ENCODE measurements around the gene TSPAN4. TPM values are rescaled to one million over a fixed set of nuclear protein-coding genes. Genes with fewer than 3 reads are reported as not detected.

TSPAN4 gene
- total RNA-seq, 1 experiment from 2014 or later: 43.6 TPM

DNA sequence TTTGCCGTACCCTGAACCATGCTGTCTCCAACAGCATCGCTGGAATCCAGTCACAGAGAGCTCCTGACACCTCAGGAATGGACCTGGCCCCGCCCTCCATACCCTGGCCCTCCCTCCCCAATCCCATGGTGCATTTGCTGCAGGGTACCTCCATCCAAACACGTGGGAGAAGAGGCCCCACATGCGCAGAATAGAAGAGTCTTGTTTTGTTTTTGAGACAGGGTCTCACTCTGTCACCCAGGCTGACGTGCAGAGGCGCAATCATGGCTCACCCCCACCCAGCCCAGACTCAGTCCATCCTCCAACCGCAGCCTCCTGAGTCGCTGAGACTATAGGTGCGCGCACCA lies 26.2 kb upstream of the TSPAN4 start:
- CTCF ChIA-PET: no interaction called here
- no peak overlapping the region for H3K27ac ChIP-seq
- H3K4me2 ChIP-seq: no peak overlapping the region
- TF ChIP-seq EZH2 (IDR thresholded peaks at IDR 0.05; ENCODE audit: low read depth): no peak
- TF ChIP-seq CTCF (conservative IDR thresholded peaks at IDR 0.05): no peak
- H3K4me3 ChIP-seq: no peak overlapping the region
- H4K20me1 ChIP-seq (ENCODE audit: insufficient read depth): peaks cover 18% of the 10 kb centered on the region
- no peaks in the 10 kb centered on the region for H3K9me2 ChIP-seq (ENCODE audit: insufficient read depth)
- H3K4me1 ChIP-seq (replicated peaks; ENCODE audit: insufficient read depth): peaks cover 15% of the 10 kb centered on the region
- H3F3A ChIP-seq (ENCODE audit: insufficient read depth, low read depth): peaks cover 50% of the 10 kb centered on the region; the same call in 1 of the 2 replicates
- BruUV-seq (replicated peaks): no TSS peak
- peaks cover 24% of the 10 kb centered on the region for H3K79me2 ChIP-seq (ENCODE audit: low read depth)
- DNase-seq: no peak
- no peaks in the 10 kb centered on the region for H3K27me3 ChIP-seq (ENCODE audit: insufficient read depth, low read depth)
- H3K36me3 ChIP-seq (ENCODE audit: low read depth): peaks cover 13% of the 10 kb centered on the region
- intact Hi-C loops (cut with micrococcal nuclease; ENCODE audit: unreplicated experiment): no loop called here
- no peak overlapping the region for H2AFZ ChIP-seq
- no peaks in the 10 kb centered on the region for H3K9me3 ChIP-seq (ENCODE audit: insufficient read depth, low read depth)
- POLR2A ChIA-PET (ENCODE audit: unreplicated experiment): no interaction called here

- Histone ChIP-seq H3K4me1 (replicated peaks; ENCODE audit: insufficient read depth) (peaks cover 12% of the 10 kb centered on the region), H3K4me2 (peak within 1 kb of the TSS; percentile 90), H3K9me2 (ENCODE audit: insufficient read depth) (no peaks in the 10 kb centered on the region), H3K36me3 (ENCODE audit: low read depth) (no peaks in the 10 kb centered on the region), H3K27ac (peak within 1 kb of the TSS; percentile 87), H2AFZ (0 out of 2 replicates have a peak within 1 kb of the TSS, but pooled peaks have one; percentile 58), H4K20me1 (ENCODE audit: insufficient read depth) (peaks cover 26% of the 10 kb centered on the region), H3K27me3 (ENCODE audit: insufficient read depth, low read depth) (no peaks in the 10 kb centered on the region), H3K4me3 (peak within 1 kb of the TSS; percentile 84), H3F3A (ENCODE audit: insufficient read depth, low read depth) (peaks cover 32% of the 10 kb centered on the region; the same call in 1 of the 2 replicates), H3K79me2 (ENCODE audit: low read depth) (peaks cover 19% of the 10 kb centered on the region), H3K9me3 (ENCODE audit: insufficient read depth, low read depth) (no peaks in the 10 kb centered on the region)
- ChIA-PET CTCF (interaction anchor here (0.7 kb wide), 1 partner anchor 1376 kb away, joined by 10 read pairs; no protein-coding TSS in a partner anchor), POLR2A (ENCODE audit: unreplicated experiment) (interaction anchor here (0.6 to 1.6 kb wide), 8 partner anchors 14 to 741 kb away, joined by 3 to 17 read pairs (median 5); partner anchors contain the start of gene PIDD1)
- peak; percentile 73 to 79 for DNase-seq
- intact Hi-C loops (cut with micrococcal nuclease; ENCODE audit: unreplicated experiment): loop anchor here (2.0 kb wide), 1 partner anchor 16 kb away; no protein-coding TSS in a partner anchor
- BruUV-seq (replicated peaks): TSS peak; percentile 83
- TF ChIP-seq CTCF (conservative IDR thresholded peaks at IDR 0.05) (no peak), EZH2 (IDR thresholded peaks at IDR 0.05; ENCODE audit: low read depth) (no peak)
Measured at GRCh38 chr11:818396-819128, 24.1 kb upstream of the TSPAN4 start, which contains the start of gene PNPLA2. TSS of gene PNPLA2 (plus strand) at chr11:818914. CDS start at chr11:819719, 805 bp downstream.

DNA sequence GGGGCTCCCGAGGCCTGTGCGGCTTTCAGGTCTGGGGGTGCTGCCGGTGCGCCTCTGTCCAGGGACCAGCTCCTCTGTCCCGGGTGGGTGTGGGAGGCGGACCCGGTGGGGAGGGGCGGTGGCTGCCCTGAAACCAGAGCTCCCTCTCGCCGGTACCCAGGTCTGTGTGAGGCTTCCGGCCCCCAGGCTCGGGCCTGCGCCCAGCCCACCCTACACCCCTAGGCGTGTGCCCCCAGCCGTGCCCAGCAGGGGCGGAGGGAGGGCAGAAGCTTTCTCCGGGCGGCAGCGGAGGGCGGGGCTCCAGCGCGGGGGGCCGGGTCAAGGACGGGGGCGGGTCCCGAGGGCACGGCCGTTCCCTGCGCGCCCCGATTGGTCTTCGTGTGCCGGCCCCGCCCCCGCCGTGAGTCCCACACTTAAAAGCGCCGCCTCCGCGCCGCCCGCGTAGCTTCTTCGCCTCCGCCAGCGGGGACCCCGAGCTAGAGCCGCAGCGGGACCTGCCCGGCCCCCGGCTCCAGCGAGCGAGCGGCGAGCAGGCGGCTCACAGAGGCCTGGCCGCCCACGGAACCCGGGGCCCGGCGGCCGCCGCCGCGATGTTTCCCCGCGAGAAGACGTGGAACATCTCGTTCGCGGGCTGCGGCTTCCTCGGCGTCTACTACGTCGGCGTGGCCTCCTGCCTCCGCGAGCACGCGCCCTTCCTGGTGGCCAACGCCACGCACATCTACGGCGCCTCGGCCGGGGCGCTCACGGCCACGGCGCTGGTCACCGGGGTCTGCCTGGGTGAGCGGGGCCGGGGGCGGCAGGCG lies 23.3 kb upstream of the TSPAN4 start:
- CTCF ChIA-PET: interaction anchor here (0.7 kb wide), 1 partner anchor 13 kb away, joined by 4 read pairs; no protein-coding TSS in a partner anchor
- Histone ChIP-seq H3K27me3 (ENCODE audit: insufficient read depth, low read depth) (no peaks in the 10 kb centered on the region), H3K9me2 (ENCODE audit: insufficient read depth) (no peaks in the 10 kb centered on the region), H3F3A (ENCODE audit: insufficient read depth, low read depth) (peaks cover 27% of the 10 kb centered on the region; the same call in 1 of the 2 replicates), H4K20me1 (ENCODE audit: insufficient read depth) (peaks cover 26% of the 10 kb centered on the region), H2AFZ (0 out of 2 replicates have a peak overlapping the region, but pooled peaks have one; percentile 58), H3K79me2 (ENCODE audit: low read depth) (peaks cover 19% of the 10 kb centered on the region), H3K9me3 (ENCODE audit: insufficient read depth, low read depth) (no peaks in the 10 kb centered on the region), H3K36me3 (ENCODE audit: low read depth) (no peaks in the 10 kb centered on the region), H3K4me2 (peak overlapping the region; percentile 90), H3K4me1 (replicated peaks; ENCODE audit: insufficient read depth) (peaks cover 12% of the 10 kb centered on the region), H3K27ac (peak overlapping the region; percentile 87), H3K4me3 (peak overlapping the region; percentile 84)
- intact Hi-C loops (cut with micrococcal nuclease; ENCODE audit: unreplicated experiment): loop anchor here (2.0 kb wide), 1 partner anchor 15 kb away; no protein-coding TSS in a partner anchor
- POLR2A ChIA-PET (ENCODE audit: unreplicated experiment): interaction anchor here (0.6 to 1.6 kb wide), 11 partner anchors 13 to 740 kb away, joined by 3 to 17 read pairs (median 5); partner anchors contain the start of genes CD151 and PIDD1
- peak; percentile 65 to 87 for DNase-seq
- TF ChIP-seq CTCF (conservative IDR thresholded peaks at IDR 0.05): no peak
- TF ChIP-seq EZH2 (IDR thresholded peaks at IDR 0.05; ENCODE audit: low read depth): no peak
- BruUV-seq (replicated peaks): no TSS peak

All from PC-9 (cell line).